Mucosa of descending colon (tissue), 3 donors: ENCODE measurements around the gene PATJ. TPM values are rescaled to one million over a fixed set of nuclear protein-coding genes. Genes with fewer than 3 reads are reported as not detected.
"Not testable (repeated sequence)": the region's sequence is repeated elsewhere in the genome, so short reads cannot be mapped to it uniquely, and the experiment has no call there.

Experiments used
- ATAC-seq: fragments of 200-7000 bp; cut with Tn5 transposase; one replicate; pipeline ENCODE4 v1.9.1; 2020; ENCODE audit warnings: mild to moderate bottlenecking, moderate library complexity
- DNase-seq, 3 donors: peaks; one replicate each; pipeline ENCODE4 v3.0.0-alpha.2; 2020
- H3K36me3 ChIP-seq: fragments of 200-600 bp; one replicate; pipeline ENCODE4 v1.8.0; 2021; ENCODE audit warnings: low read depth, mild to moderate bottlenecking
- H3K4me1 ChIP-seq: fragments of 200-600 bp; one replicate; pipeline ENCODE4 v1.8.0; 2021; ENCODE audit warnings: low read depth, mild to moderate bottlenecking
- H3K4me3 ChIP-seq: fragments of 200-600 bp; one replicate; pipeline ENCODE4 v1.8.0; 2021; ENCODE audit warnings: mild to moderate bottlenecking
- H3K9me3 ChIP-seq: fragments of 200-600 bp; one replicate; pipeline ENCODE4 v1.8.0; 2021; ENCODE audit warnings: mild to moderate bottlenecking
- intact Hi-C, 2 donors: fragments of 100-400 bp; cut with DNase I in 1 of 2; cut with micrococcal nuclease in 1 of 2; formaldehyde crosslinking; loops; one replicate each; pipeline versions ENCODE4 v1.11.0 to v1.11.1; 2022; cut with DNase I, micrococcal nuclease
- total RNA-seq, 3 donors: library from RNA; stranded (reverse); fragmentation: NEBNext Ultra II Directional in 2 of 3; extraction: Animal tissue kit (Norgen Biotek cat#: 25700) in 2 of 3; gene quantifications; one replicate each; pipeline versions ENCODE4 v1.2.1 to v1.2.4, GENCODE V29; 2021 to 2023
- TF ChIP-seq, protein P1 (sequence below): fragments of 200-600 bp; IDR thresholded peaks from one replicate; pipeline ENCODE4 v1.8.0; 2022; ENCODE audit warnings: antibody characterized with exemption, mild to moderate bottlenecking
- donor health status: DM: no; HTN: no; CAD: no; lungs with moderate emphysema.
- donor health status: DM: no; HTN: no; CAD: no.
- donor health status: DM: no; HTN: yes; CAD: no.

PATJ gene
- total RNA-seq, 3 donors from 2014 or later: 58.6 to 112 (median 65.9) TPM

DNA sequence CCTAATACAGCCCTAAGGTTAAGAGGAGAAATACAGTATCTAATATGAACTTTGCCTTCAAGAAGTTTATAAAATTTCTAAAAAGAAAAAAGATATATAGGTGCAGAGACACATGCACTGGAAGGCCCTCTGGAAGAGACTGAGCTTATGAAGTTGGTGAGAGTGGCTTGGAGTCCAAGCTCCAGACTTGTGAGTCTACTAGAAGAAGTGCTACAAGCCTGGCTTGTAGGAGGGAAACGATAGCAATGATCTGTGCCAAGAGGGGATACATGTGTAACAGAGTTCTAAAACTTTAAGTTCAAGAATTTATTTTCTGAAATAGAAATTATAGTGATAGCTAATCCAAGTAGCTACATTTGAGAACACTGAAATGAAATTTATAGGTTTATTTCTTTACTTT, 213.0 kb downstream of the PATJ start:
- no peaks in the 10 kb centered on the region for H3K36me3 ChIP-seq
- ATAC-seq (no peak), DNase-seq (no peak)
- intact Hi-C loops: no loop called here
- H3K4me1 ChIP-seq: no peaks in the 10 kb centered on the region
- no peak overlapping the region for H3K4me3 ChIP-seq
- TF ChIP-seq, protein P1, sequence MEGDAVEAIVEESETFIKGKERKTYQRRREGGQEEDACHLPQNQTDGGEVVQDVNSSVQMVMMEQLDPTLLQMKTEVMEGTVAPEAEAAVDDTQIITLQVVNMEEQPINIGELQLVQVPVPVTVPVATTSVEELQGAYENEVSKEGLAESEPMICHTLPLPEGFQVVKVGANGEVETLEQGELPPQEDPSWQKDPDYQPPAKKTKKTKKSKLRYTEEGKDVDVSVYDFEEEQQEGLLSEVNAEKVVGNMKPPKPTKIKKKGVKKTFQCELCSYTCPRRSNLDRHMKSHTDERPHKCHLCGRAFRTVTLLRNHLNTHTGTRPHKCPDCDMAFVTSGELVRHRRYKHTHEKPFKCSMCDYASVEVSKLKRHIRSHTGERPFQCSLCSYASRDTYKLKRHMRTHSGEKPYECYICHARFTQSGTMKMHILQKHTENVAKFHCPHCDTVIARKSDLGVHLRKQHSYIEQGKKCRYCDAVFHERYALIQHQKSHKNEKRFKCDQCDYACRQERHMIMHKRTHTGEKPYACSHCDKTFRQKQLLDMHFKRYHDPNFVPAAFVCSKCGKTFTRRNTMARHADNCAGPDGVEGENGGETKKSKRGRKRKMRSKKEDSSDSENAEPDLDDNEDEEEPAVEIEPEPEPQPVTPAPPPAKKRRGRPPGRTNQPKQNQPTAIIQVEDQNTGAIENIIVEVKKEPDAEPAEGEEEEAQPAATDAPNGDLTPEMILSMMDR: no peak
- H3K9me3 ChIP-seq: no peaks in the 10 kb centered on the region

DNA sequence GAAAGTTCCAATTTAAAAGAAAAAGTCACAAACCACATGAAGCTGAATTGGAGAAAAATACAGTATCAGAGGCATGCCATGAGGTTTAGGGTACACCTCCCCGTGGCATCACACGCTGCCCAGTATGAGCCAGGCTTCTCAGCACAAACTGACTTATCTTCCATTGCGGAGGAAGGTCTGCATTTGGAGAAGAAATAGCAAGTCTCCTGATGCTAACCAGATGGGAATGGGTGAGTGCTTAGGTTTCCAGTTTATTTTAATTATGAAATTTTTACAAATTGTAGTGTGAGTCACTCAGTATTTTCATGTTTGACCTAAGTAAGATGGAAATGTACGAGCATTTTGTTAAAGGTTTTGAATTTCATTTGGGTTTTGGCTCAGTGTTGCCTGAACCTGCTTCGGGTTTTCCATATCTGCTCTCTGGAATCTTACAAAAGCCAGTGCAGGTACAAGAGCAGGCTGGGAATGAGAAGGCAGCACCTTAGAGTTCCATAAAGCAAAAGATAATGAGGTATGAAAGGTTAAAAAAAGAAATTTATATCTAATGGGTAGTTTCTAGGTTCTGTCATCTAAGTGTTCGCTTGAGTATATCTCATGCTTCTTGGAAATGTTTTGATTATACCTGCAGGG, 213.9 kb downstream of the PATJ start:
- Histone ChIP-seq H3K36me3 (no peaks in the 10 kb centered on the region), H3K9me3 (no peaks in the 10 kb centered on the region), H3K4me3 (no peak overlapping the region), H3K4me1 (no peaks in the 10 kb centered on the region)
- TF ChIP-seq, protein P1: no peak
- ATAC-seq: no peak
- intact Hi-C loops: no loop called here
- DNase-seq: no peak

DNA sequence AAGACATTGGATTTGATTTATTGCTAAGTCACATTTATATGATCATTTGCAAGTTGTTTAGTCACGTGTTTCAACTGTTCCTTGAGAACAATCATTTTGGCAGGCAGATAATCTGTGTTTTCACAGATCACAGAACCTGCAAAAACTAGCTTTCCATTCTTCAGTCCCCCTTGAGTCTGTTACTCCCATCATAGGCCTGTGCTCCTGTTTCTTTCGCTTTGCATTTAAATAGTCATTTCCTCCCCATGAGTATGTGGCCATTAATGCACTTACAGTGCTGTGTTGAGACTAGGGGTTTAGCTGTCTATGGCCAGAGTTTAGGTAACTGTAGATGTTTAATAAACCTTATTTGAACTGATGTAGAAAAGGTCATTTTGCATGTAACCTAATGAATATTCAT, 214.5 kb downstream of the PATJ start:
- Histone ChIP-seq H3K4me3 (no peak overlapping the region), H3K36me3 (no peaks in the 10 kb centered on the region), H3K4me1 (no peaks in the 10 kb centered on the region), H3K9me3 (no peaks in the 10 kb centered on the region)
- DNase-seq: no peak
- no peak for ATAC-seq
- intact Hi-C loops: no loop called here
- TF ChIP-seq, protein P1: no peak

DNA sequence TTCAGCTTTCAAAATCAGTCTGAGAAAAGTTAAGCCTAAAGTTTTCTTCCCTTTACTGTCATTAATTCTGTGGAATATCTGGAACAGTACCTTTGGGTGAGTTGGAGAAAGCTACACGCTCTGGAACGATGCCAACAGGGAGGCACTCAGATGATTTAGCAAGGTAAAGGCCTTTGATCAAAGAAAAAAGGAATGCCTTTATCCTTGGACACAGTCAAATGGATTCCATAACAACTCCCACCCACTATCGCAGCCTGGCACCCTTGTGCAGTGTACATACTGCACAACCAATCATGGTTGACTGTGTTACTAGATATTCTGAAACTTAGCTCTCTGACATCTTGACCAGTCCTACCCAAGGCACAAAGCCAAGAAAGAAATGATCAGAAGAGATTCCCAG, 218.7 kb downstream of the PATJ start:
- H3K4me1 ChIP-seq: no peaks in the 10 kb centered on the region
- intact Hi-C loops: no loop called here
- no peak for ATAC-seq
- no peak for DNase-seq
- no peak overlapping the region for H3K4me3 ChIP-seq
- H3K36me3 ChIP-seq: no peaks in the 10 kb centered on the region
- TF ChIP-seq, protein P1: no peak
- no peaks in the 10 kb centered on the region for H3K9me3 ChIP-seq

DNA sequence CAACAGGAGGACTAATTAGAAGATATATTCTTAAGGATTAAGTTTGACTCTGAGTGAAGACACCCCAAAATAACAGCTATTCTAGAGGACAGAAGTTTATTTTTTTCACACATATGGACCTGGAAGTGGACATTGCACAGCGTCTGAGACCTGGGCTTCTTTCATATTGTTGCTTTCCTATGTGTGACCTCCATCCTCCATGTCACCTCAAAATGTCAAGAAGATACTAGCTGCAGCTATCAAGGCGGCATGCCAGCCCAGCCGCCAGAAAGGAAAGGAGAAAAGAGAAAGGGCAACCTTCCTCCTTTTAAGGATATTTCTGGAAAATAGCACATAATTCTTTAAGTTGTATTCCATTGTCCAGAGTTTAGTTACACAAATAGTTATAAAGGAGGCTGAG, 220.4 kb downstream of the PATJ start:
- Histone ChIP-seq H3K36me3 (no peaks in the 10 kb centered on the region), H3K9me3 (no peaks in the 10 kb centered on the region), H3K4me1 (no peaks in the 10 kb centered on the region), H3K4me3 (no peak overlapping the region)
- TF ChIP-seq, protein P1: no peak
- intact Hi-C loops: no loop called here
- ATAC-seq (no peak), DNase-seq (no peak)

DNA sequence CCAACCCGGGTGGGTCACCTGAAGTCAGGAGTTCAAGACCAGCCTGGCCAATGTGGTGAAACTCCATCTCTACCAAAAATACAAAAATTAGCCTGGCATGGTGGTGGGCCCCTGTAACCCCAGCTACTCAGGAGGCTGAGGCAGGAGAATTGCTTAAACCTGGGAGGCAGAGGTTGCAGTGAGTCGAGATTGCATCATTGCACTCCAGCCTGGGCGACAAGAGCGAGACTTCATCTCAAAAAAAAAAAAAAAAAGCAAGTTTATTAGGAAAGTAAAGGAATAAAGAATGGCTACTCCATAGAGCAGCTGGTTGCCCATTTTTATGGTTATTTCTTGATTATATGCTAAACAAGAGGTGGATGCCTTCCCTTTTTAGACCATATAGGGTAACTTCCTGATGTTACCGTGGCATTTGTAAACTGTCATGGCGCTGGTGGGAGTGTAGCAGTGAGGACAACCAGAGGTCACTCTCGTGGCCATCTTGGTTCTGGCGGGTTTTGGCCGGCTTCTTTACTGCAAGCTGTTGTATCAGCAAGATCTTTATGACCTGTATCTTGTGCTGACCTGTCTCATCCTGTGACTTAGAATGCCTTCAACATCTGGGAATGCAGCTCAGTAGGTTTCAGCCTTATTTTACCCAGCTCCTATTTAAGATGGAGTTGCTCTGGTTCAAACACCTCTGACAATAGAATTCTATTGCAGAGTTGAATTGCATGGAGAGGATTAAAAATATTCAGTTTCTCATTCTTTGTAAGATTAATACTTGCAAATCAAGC, 224.4 kb downstream of the PATJ start:
- H3K36me3 ChIP-seq, intact Hi-C loops, ATAC-seq, H3K9me3 ChIP-seq, DNase-seq, H3K4me3 ChIP-seq, H3K4me1 ChIP-seq: not testable (repeated sequence)
